Fibroblast of lung (primary cell): ENCODE data around the gene STK16. TPM values are rescaled to one million over a fixed set of nuclear protein-coding genes. Genes with fewer than 3 reads are reported as not detected.

Source experiments
- DNase-seq, 2 donors: peaks; one replicate each; pipeline versions ENCODE4 v3.0.0 to v3.0.0-alpha.2; 2010; ENCODE audit warnings: low read depth in 2 of 2
- H2AFZ ChIP-seq: 2 replicates; pipeline ENCODE4 v1.5.1; 2012; ENCODE audit warnings: low read length, control low read depth, inconsistent platforms
- H3K27ac ChIP-seq: 2 replicates; pipeline ENCODE4 v1.5.1; 2011; ENCODE audit warnings: low read length, control low read depth; ENCODE audit not compliant: insufficient read depth
- H3K27me3 ChIP-seq: 2 replicates; pipeline ENCODE4 v1.5.1; 2011; ENCODE audit warnings: mild to moderate bottlenecking, low read length; ENCODE audit not compliant: control insufficient read depth, insufficient read depth
- H3K36me3 ChIP-seq: 2 replicates; pipeline ENCODE4 v1.5.1; 2011; ENCODE audit warnings: low read length; ENCODE audit not compliant: control insufficient read depth, insufficient read depth
- H3K4me1 ChIP-seq: 2 replicates; pipeline ENCODE4 v1.5.1; 2011; ENCODE audit warnings: low read length; ENCODE audit not compliant: control insufficient read depth, insufficient read depth; ENCODE audit errors: extremely low read depth
- H3K4me2 ChIP-seq: 2 replicates; pipeline ENCODE4 v1.5.1; 2011; ENCODE audit warnings: low read length, control low read depth; ENCODE audit not compliant: insufficient read depth; ENCODE audit errors: extremely low read depth
- H3K4me3 ChIP-seq, 4 experiments: fragments of 200-600 bp in 1 of 4; sonication (generic) in 1 of 4; replicated peaks in 1 of 4; 2 replicates each; pipeline ENCODE4 v1.5.1; 2011 to 2016; ENCODE audit warnings: low read length in 4 of 4, low read depth in 3 of 4, mild to moderate bottlenecking in 3 of 4, control low read depth in 2 of 4, inconsistent platforms in 1 of 4, mixed read lengths in 1 of 4; ENCODE audit not compliant: insufficient read depth in 1 of 4; ENCODE audit errors: control extremely low read depth in 1 of 4
- H3K79me2 ChIP-seq: 2 replicates; pipeline ENCODE4 v1.5.1; 2012; ENCODE audit warnings: mild to moderate bottlenecking, low read length, inconsistent platforms; ENCODE audit not compliant: control insufficient read depth, insufficient read depth
- H3K9ac ChIP-seq: 2 replicates; pipeline ENCODE4 v1.5.1; 2011; ENCODE audit warnings: mild to moderate bottlenecking, low read length, control low read depth; ENCODE audit not compliant: insufficient read depth
- H3K9me3 ChIP-seq: 2 replicates; pipeline ENCODE4 v1.5.1; 2012; ENCODE audit warnings: low read depth, low read length; ENCODE audit not compliant: control insufficient read depth, insufficient read depth
- H4K20me1 ChIP-seq: 2 replicates; pipeline ENCODE4 v1.5.1; 2011; ENCODE audit warnings: low read length; ENCODE audit not compliant: control insufficient read depth, insufficient read depth; ENCODE audit errors: extremely low read depth
- EZH2 ChIP-seq: IDR thresholded peaks from 2 replicates; pipeline ENCODE4 v1.5.1; 2012; ENCODE audit warnings: low read length, control low read depth, mild to moderate bottlenecking; ENCODE audit errors: missing control alignments
- polyA plus RNA-seq, 2 donors: library from polyadenylated mRNA; depleted of rRNA in 1 of 2; stranded (reverse) in 1 of 2; unstranded in 1 of 2; fragments of >200 nt; gene quantifications; 2 replicates each; pipeline ENCODE4 v1.2.1, GENCODE V29; 2011 to 2012; ENCODE audit warnings: missing spikeins in 1 of 2
- total RNA-seq: library from RNA; depleted of rRNA; stranded (reverse); fragments of >200 nt; gene quantifications from 2 replicates; pipeline ENCODE4 v1.2.1, GENCODE V29; 2014
- TF ChIP-seq, protein P1 (sequence below), 2 donors: IDR thresholded peaks in 1 of 2; conservative IDR thresholded peaks in 1 of 2; 1 replicate in 1 of 2; 2 replicates in 1 of 2; pipeline ENCODE4 v1.5.1; 2011 to 2012; ENCODE audit warnings: low read length in 2 of 2, control low read depth in 1 of 2, inconsistent platforms in 1 of 2, low read depth in 1 of 2, mild to moderate bottlenecking in 1 of 2

Gene STK16
- total and polyA plus RNA-seq, 2 donors (not counting 1 experiment from before 2014, with no cell fraction given), result 30.7 to 35.7 TPM

DNA sequence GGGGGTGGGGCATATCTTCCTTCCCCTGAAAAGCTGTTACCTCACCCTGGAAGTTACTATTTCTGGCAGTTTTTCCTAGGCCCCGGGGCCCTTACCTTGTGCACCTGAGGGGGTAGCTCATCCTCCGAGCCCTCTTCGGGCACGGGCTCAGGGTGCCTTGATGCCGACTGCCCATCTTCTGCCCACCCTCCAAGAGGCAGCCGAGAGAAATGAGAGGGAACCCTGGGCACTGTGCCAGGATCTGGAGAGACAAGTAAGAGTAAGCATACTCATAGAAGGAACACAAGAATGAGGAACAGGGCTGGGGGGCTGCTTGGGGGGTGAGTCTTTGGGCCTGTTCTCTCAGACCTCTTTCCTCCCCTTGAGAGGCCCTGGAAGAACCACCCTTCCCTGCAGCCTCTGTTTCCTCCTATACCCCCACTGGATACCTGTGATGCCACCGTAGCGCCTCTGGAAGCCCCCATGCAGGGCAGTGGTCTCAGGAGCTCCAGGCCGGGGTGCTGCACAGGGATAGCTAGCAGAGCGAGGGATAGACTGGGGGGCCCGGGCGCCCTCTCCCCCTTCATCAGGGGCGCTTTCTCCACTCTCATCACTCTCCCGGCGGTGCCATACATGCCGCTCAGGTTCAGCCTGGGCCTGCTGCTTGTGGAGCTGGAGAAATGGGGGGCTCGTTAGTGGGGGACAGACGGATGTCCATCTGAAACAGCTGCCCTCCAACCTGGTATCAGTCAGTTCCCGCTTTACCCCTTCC, 24.5 kb upstream of the STK16 start:
- Histone ChIP-seq H3K36me3 (peaks cover 25% of the 10 kb centered on the region), H2AFZ (no peak overlapping the region), H3K27ac (no peak overlapping the region), H3K9me3 (no peaks in the 10 kb centered on the region), H4K20me1 (no peaks in the 10 kb centered on the region), H3K4me3 (no peak overlapping the region), H3K4me1 (peaks cover 13% of the 10 kb centered on the region), H3K27me3 (no peaks in the 10 kb centered on the region), H3K4me2 (no peak overlapping the region), H3K79me2 (no peaks in the 10 kb centered on the region), H3K9ac (no peak overlapping the region)
- no peak for DNase-seq
- TF ChIP-seq, protein P1, sequence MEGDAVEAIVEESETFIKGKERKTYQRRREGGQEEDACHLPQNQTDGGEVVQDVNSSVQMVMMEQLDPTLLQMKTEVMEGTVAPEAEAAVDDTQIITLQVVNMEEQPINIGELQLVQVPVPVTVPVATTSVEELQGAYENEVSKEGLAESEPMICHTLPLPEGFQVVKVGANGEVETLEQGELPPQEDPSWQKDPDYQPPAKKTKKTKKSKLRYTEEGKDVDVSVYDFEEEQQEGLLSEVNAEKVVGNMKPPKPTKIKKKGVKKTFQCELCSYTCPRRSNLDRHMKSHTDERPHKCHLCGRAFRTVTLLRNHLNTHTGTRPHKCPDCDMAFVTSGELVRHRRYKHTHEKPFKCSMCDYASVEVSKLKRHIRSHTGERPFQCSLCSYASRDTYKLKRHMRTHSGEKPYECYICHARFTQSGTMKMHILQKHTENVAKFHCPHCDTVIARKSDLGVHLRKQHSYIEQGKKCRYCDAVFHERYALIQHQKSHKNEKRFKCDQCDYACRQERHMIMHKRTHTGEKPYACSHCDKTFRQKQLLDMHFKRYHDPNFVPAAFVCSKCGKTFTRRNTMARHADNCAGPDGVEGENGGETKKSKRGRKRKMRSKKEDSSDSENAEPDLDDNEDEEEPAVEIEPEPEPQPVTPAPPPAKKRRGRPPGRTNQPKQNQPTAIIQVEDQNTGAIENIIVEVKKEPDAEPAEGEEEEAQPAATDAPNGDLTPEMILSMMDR (conservative IDR thresholded peaks at IDR 0.05 in 1 of 2, IDR thresholded peaks at IDR 0.05 in 1 of 2; ENCODE audit: low read depth in 1 of 2, low read length in 2 of 2), result no peak
- TF ChIP-seq EZH2, result no peak

DNA sequence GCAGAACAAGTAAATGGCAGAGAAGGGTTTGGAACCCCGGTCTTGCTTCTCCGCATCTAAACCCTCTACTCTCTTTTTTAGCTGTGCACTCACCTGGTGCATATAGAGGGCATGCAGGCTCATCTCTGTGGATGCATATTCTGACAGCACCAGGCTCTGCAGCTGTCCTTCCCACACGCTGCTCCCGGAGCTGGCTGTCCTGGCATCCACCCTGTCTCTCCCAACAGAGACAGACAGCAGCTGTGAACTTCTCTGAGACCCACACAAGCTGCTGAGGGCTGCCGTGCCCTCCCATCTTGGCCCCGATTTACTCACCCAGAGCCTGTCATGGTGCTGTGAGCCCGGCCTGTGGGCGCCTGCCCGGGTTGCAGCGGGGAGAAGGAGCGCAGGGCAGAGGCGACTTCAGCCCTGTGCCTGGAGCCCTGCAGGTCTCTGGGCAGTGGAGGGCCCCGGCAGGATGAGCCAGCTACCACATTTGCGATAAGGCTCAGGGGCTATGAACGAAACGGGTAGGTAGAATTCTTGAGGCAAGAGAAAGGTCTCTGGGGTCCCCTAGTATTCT, 23.2 kb upstream of the STK16 start:
- DNase-seq, result no peak
- H3K79me2 ChIP-seq, result no peaks in the 10 kb centered on the region

More for the DNA sequence above, 23.2 kb upstream of the STK16 start:
- Histone ChIP-seq H4K20me1 (no peaks in the 10 kb centered on the region), H3K27ac (no peak overlapping the region), H3K9me3 (no peaks in the 10 kb centered on the region), H3K9ac (no peak overlapping the region), H3K4me3 (no peak overlapping the region), H3K4me2 (no peak overlapping the region), H3K36me3 (peaks cover 24% of the 10 kb centered on the region), H3K4me1 (peaks cover 13% of the 10 kb centered on the region), H3K27me3 (no peaks in the 10 kb centered on the region), H2AFZ (no peak overlapping the region)
- TF ChIP-seq, protein P1 (conservative IDR thresholded peaks at IDR 0.05 in 1 of 2, IDR thresholded peaks at IDR 0.05 in 1 of 2; ENCODE audit: low read depth in 1 of 2, low read length in 2 of 2), result no peak
- TF ChIP-seq EZH2, result no peak
